GM06990 (cell line): ENCODE measurements around the gene IFNAR1.

ENCODE experiments used
- DNase-seq: peaks from one replicate; pipeline ENCODE4 v3.0.0-alpha.2; 2011; ENCODE audit not compliant: insufficient read length; ENCODE audit errors: extremely low read depth
- H3K27me3 ChIP-seq: replicated peaks from 2 replicates; pipeline ENCODE4 v1.6.0; 2011; ENCODE audit warnings: low read length; ENCODE audit not compliant: control insufficient read depth, insufficient read depth
- H3K36me3 ChIP-seq: 2 replicates; pipeline ENCODE4 v1.5.1; 2011; ENCODE audit warnings: low read length; ENCODE audit not compliant: control insufficient read depth, insufficient read depth
- H3K4me3 ChIP-seq: replicated peaks from 2 replicates; pipeline ENCODE4 v1.5.1; 2011; ENCODE audit warnings: low read depth, mild to moderate bottlenecking, control low read depth, low read length
- TF ChIP-seq, protein P1 (sequence below): IDR thresholded peaks from 2 replicates; pipeline ENCODE4 v1.5.1; 2011; ENCODE audit warnings: low read length, control low read depth, mild to moderate bottlenecking, inconsistent platforms; ENCODE audit not compliant: insufficient read depth, poor library complexity, severe bottlenecking

Gene IFNAR1

DNA sequence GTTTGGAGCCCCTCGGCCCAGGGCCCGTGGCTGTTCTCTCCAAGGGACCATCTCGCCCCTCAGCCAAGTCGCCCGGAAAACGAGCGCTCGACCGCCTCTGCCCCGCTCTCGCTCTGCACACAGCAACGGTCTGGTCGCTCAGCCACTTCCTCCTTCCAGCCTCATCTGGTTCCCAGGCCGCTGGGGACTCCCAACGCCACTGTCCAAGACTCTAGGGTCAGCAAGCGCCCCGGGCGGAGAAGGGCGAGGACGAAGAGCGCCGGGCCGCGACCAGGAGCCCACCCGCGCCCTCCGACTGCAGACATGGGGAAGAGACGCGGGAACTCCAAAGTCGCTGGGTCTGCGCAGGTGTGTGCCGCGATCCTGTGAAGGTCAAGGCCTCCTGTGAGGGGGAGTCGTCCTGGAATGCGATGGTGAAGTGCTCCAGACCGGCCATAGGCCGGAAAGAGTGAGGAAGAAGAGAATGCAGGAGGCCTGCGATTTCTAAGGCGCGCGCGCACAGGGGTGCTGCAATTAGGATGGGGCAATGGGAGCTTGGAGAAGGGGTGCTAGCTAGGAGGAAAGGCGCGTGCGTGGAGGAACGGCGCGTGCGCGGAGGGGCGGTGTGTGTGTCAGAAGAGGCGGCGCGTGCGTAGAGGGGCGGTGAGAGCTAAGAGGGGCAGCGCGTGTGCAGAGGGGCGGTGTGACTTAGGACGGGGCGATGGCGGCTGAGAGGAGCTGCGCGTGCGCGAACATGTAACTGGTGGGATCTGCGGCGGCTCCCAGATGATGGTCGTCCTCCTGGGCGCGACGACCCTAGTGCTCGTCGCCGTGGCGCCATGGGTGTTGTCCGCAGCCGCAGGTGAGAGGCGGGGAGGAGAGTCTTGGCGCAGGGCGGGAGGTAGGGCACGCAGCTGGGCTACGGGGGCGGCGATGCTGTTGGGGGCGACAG, at the start of gene IFNAR1:
IFNAR1 (plus strand) TSS at position 680 of the 931 bp plus-strand sequence; CDS start at position 766, 86 bp downstream.
- peak; percentile 99 for DNase-seq
- Histone ChIP-seq H3K36me3 (no peaks in the 10 kb centered on the region; the same call in 1 of the 2 replicates), H3K27me3 (no peaks in the 10 kb centered on the region), H3K4me3 (peak within 1 kb of the TSS; percentile 98)
- TF ChIP-seq, protein P1, sequence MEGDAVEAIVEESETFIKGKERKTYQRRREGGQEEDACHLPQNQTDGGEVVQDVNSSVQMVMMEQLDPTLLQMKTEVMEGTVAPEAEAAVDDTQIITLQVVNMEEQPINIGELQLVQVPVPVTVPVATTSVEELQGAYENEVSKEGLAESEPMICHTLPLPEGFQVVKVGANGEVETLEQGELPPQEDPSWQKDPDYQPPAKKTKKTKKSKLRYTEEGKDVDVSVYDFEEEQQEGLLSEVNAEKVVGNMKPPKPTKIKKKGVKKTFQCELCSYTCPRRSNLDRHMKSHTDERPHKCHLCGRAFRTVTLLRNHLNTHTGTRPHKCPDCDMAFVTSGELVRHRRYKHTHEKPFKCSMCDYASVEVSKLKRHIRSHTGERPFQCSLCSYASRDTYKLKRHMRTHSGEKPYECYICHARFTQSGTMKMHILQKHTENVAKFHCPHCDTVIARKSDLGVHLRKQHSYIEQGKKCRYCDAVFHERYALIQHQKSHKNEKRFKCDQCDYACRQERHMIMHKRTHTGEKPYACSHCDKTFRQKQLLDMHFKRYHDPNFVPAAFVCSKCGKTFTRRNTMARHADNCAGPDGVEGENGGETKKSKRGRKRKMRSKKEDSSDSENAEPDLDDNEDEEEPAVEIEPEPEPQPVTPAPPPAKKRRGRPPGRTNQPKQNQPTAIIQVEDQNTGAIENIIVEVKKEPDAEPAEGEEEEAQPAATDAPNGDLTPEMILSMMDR: no peak

DNA sequence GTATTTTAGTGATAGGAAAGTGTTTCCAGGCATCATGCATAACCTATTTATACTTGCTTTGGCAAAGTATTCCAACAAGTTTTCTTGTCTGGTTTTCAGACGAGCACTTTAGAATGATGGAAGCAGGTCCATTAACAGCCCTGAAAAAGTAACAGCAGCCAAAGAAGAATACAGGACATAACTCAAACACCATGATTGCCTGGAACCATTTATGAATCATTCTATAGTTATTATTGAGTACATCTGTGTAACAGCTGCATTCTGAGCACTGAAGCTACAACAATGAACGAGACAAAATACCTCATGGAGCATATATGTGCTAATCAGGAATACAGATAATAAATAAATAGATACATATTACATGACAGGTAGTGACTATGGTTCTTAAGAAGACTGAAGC, 46.0 kb upstream of the IFNAR1 start:
- Histone ChIP-seq H3K4me3 (no peak overlapping the region), H3K36me3 (peaks cover 22% of the 10 kb centered on the region), H3K27me3 (no peaks in the 10 kb centered on the region)
- TF ChIP-seq, protein P1: no peak
- no peak for DNase-seq

DNA sequence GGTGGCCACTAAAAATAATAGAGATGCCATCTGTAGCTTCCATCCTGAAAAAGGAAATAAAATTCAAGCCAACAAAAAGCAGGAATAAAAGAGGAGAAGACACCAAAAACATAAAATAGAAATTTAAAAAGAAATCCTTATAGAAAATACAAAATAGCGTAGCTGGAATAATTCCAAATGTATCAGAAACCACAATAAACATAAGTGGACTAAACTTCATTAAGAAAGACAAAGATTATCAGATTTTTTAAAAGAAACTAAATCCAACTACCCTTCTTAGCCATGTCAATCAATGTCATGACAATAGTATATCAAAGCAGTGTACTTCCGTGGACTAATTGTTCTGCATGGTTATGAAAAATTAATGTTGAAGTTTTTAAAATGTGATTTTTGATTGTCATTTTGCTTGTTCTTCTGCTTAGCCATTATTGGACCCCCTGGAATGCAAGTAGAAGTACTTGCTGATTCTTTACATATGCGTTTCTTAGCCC, 45.4 kb upstream of the IFNAR1 start:
- Histone ChIP-seq H3K4me3 (no peak overlapping the region), H3K36me3 (peaks cover 26% of the 10 kb centered on the region), H3K27me3 (no peaks in the 10 kb centered on the region)
- DNase-seq: no peak
- TF ChIP-seq, protein P1: no peak

DNA sequence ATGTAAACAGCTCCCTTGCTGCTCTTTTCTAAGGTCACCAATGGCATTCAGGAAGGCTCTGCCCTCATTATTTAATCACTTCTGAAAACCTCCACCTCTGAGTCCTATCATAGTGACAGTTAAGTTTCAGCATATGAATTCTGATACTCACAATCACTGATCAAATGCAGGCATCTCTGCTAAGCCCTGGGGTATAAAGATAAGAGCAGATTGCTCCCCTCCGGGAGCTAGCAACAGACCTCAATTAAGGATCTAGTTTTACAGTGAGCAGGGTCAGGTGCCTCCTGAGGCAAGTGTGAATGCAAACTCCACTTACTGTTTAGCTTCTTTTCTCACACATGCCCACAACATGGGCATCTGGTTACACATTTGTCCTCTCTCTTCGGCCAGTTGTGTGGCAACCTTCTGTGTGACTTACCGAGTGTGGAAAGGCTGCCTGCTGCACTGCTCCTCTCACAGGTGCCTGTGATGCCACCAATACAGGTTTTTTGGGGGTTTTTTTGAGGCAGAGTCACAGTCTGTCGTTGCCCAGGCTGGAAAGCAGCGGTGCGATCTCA, 43.6 kb upstream of the IFNAR1 start:
- Histone ChIP-seq H3K36me3 (peaks cover 29% of the 10 kb centered on the region), H3K27me3 (no peaks in the 10 kb centered on the region), H3K4me3 (no peak overlapping the region)
- no peak for DNase-seq
- TF ChIP-seq, protein P1: no peak

DNA sequence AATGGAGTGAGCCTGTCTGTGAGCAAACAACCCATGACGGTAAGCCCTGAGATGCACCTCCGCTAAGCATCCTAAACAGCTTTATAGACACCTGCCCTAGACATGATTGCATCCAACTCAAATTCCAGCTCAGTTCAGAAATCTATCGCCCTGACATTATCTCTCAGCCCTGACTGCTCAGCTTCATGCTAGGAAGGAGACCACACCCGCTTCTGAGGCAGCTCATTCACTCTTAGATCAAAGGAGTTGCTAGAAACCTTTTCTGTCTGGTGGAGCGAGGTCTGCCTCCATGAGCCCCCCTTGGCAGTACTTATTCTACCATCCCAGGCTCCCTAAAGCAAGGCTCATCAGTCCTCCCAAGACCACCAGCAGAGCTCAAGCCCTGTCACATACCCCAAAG, 41.6 kb upstream of the IFNAR1 start:
- no peak overlapping the region for H3K4me3 ChIP-seq
- TF ChIP-seq, protein P1: no peak
- no peak for DNase-seq
- H3K36me3 ChIP-seq: peaks cover 33% of the 10 kb centered on the region
- no peaks in the 10 kb centered on the region for H3K27me3 ChIP-seq
